Fibroblast of lung (primary cell): Measurements from ENCODE around the gene PCDH9.

Experiments
- EZH2 ChIP-seq: IDR thresholded peaks from 2 replicates; pipeline ENCODE4 v1.5.1; 2012; ENCODE audit warnings: low read length, control low read depth, mild to moderate bottlenecking; ENCODE audit errors: missing control alignments
- TF ChIP-seq, protein P1 (sequence below), 2 donors: IDR thresholded peaks in 1 of 2; conservative IDR thresholded peaks in 1 of 2; 1 replicate in 1 of 2; 2 replicates in 1 of 2; pipeline ENCODE4 v1.5.1; 2011 to 2012; ENCODE audit warnings: low read length in 2 of 2, control low read depth in 1 of 2, inconsistent platforms in 1 of 2, low read depth in 1 of 2, mild to moderate bottlenecking in 1 of 2

GRCh38 chr13:66886264-66886663 is 343.9 kb downstream of the PCDH9 start:
- TF ChIP-seq, protein P1, sequence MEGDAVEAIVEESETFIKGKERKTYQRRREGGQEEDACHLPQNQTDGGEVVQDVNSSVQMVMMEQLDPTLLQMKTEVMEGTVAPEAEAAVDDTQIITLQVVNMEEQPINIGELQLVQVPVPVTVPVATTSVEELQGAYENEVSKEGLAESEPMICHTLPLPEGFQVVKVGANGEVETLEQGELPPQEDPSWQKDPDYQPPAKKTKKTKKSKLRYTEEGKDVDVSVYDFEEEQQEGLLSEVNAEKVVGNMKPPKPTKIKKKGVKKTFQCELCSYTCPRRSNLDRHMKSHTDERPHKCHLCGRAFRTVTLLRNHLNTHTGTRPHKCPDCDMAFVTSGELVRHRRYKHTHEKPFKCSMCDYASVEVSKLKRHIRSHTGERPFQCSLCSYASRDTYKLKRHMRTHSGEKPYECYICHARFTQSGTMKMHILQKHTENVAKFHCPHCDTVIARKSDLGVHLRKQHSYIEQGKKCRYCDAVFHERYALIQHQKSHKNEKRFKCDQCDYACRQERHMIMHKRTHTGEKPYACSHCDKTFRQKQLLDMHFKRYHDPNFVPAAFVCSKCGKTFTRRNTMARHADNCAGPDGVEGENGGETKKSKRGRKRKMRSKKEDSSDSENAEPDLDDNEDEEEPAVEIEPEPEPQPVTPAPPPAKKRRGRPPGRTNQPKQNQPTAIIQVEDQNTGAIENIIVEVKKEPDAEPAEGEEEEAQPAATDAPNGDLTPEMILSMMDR (conservative IDR thresholded peaks at IDR 0.05 in 1 of 2, IDR thresholded peaks at IDR 0.05 in 1 of 2; ENCODE audit: low read depth in 1 of 2, low read length in 2 of 2) = no peak
- TF ChIP-seq EZH2 = no peak
